Activated CD8-positive, alpha-beta T cell treated with anti-CD3 and anti-CD28 coated beads for 36 hours (primary cell): ENCODE measurements around the gene OR2K2. TPM values are rescaled to one million over a fixed set of nuclear protein-coding genes. Genes with fewer than 3 reads are reported as not detected.
"Not testable (repeated sequence)": the region's sequence is repeated elsewhere in the genome, so short reads cannot be mapped to it uniquely, and the experiment has no call there.

ENCODE experiments used
- ATAC-seq: fragments of 200-7000 bp; cut with Tn5 transposase; one replicate; pipeline ENCODE4 v1.10.0; 2021; ENCODE audit warnings: mild to moderate bottlenecking, moderate library complexity
- CTCF ChIA-PET: fragments of 350-600 bp; sonication (Branson Sonifier 250); formaldehyde crosslinking; loops from one replicate; lab custom pipeline; 2021; ENCODE audit warnings: antibody characterized with exemption; lab: Charles Lee
- POLR2A ChIA-PET: fragments of 350-600 bp; sonication (Branson Sonifier 250); formaldehyde crosslinking; loops from one replicate; lab custom pipeline; 2021; ENCODE audit warnings: antibody characterized with exemption; lab: Charles Lee
- DNase-seq: peaks from one replicate; pipeline ENCODE4 v3.0.0-alpha.2; 2020
- H3K27ac Mint-ChIP-seq: one replicate; pipeline ENCODE4 v1.8.0; 2021; ENCODE audit warnings: mild to moderate bottlenecking, mixed read lengths
- H3K27me3 Mint-ChIP-seq: one replicate; pipeline ENCODE4 v1.8.0; 2021; ENCODE audit warnings: mixed read lengths
- H3K36me3 Mint-ChIP-seq: one replicate; pipeline ENCODE4 v1.8.0; 2021; ENCODE audit warnings: low read depth, mixed read lengths
- H3K4me1 Mint-ChIP-seq: one replicate; pipeline ENCODE4 v1.8.0; 2021; ENCODE audit warnings: low read depth, mixed read lengths
- H3K4me3 Mint-ChIP-seq: one replicate; pipeline ENCODE4 v1.8.0; 2021; ENCODE audit warnings: mild to moderate bottlenecking, moderate library complexity, mixed read lengths
- H3K9me3 Mint-ChIP-seq: one replicate; pipeline ENCODE4 v1.8.0; 2021; ENCODE audit warnings: mixed read lengths
- intact Hi-C: fragments of 100-400 bp; cut with micrococcal nuclease; formaldehyde crosslinking; loops from one replicate; pipeline ENCODE4 v1.10.0; 2022
- total RNA-seq, 2 experiments: library from RNA; stranded (reverse); gene quantifications; one replicate each; pipeline ENCODE4 v1.2.3, GENCODE V29; 2021
- TF ChIP-seq, protein P1 (sequence below): fragments of 200-600 bp; IDR thresholded peaks from one replicate; pipeline ENCODE4 v1.8.0; 2022; ENCODE audit warnings: antibody characterized with exemption, mild to moderate bottlenecking

OR2K2 gene
- total RNA-seq, 2 experiments from 2014 or later = not detected

DNA sequence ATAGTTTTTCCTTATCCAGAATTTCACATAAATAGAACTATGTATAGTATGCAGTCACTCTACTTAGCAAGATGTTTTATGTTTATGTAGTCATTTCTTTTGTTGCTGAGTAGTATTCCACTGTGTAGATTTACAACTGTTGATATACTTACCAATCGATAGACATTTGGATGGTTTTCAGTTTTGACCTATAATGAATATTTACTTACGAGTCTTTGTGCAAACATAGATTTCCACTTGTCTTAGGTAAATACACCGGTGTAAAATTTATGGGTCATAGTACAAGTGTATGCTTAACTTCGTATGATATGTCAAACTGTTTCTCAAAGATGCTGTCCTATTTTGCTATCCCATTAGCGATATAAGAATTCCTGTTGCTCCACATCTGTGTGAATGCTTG lies 19.7 kb upstream of the OR2K2 start:
- no peaks in the 10 kb centered on the region for H3K36me3 Mint-ChIP-seq
- no peaks in the 10 kb centered on the region for H3K4me1 Mint-ChIP-seq
- peaks cover 6% of the 10 kb centered on the region for H3K9me3 Mint-ChIP-seq
- intact Hi-C loops = no loop called here
- peaks cover 6% of the 10 kb centered on the region for H3K27me3 Mint-ChIP-seq
- POLR2A ChIA-PET = no interaction called here
- TF ChIP-seq, protein P1, sequence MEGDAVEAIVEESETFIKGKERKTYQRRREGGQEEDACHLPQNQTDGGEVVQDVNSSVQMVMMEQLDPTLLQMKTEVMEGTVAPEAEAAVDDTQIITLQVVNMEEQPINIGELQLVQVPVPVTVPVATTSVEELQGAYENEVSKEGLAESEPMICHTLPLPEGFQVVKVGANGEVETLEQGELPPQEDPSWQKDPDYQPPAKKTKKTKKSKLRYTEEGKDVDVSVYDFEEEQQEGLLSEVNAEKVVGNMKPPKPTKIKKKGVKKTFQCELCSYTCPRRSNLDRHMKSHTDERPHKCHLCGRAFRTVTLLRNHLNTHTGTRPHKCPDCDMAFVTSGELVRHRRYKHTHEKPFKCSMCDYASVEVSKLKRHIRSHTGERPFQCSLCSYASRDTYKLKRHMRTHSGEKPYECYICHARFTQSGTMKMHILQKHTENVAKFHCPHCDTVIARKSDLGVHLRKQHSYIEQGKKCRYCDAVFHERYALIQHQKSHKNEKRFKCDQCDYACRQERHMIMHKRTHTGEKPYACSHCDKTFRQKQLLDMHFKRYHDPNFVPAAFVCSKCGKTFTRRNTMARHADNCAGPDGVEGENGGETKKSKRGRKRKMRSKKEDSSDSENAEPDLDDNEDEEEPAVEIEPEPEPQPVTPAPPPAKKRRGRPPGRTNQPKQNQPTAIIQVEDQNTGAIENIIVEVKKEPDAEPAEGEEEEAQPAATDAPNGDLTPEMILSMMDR = no peak
- DNase-seq (no peak), ATAC-seq (no peak)
- H3K4me3 Mint-ChIP-seq = no peak overlapping the region
- CTCF ChIA-PET = no interaction called here
- H3K27ac Mint-ChIP-seq = no peak overlapping the region

DNA sequence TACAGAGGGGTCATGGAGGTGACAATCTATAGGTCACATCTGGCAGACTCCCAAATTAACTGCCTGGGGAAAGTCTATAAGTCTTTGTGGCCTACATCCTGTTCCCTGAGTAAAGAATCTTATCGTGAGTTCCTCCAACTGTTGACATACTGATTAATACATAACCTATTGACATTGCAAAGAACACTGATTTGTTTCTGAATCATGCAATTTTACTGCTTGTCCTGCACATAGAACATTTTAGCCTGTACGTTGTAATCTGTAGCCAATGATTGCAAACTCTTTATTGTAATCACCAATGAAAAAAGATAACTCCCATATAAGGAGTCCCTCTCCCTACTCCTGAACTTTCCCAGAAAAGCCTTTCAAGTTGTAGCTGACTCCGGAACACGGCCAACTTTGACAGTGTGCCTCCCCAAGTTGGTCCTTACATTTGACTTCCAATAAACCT lies 18.8 kb upstream of the OR2K2 start:
- intact Hi-C loops = no loop called here
- TF ChIP-seq, protein P1 = no peak
- H3K27me3 Mint-ChIP-seq = peaks cover 6% of the 10 kb centered on the region
- no peaks in the 10 kb centered on the region for H3K36me3 Mint-ChIP-seq
- H3K9me3 Mint-ChIP-seq = peaks cover 6% of the 10 kb centered on the region
- ATAC-seq (no peak), DNase-seq (no peak)
- CTCF ChIA-PET = no interaction called here
- H3K27ac Mint-ChIP-seq = no peak overlapping the region
- POLR2A ChIA-PET = no interaction called here
- H3K4me3 Mint-ChIP-seq = no peak overlapping the region
- H3K4me1 Mint-ChIP-seq = no peaks in the 10 kb centered on the region

DNA sequence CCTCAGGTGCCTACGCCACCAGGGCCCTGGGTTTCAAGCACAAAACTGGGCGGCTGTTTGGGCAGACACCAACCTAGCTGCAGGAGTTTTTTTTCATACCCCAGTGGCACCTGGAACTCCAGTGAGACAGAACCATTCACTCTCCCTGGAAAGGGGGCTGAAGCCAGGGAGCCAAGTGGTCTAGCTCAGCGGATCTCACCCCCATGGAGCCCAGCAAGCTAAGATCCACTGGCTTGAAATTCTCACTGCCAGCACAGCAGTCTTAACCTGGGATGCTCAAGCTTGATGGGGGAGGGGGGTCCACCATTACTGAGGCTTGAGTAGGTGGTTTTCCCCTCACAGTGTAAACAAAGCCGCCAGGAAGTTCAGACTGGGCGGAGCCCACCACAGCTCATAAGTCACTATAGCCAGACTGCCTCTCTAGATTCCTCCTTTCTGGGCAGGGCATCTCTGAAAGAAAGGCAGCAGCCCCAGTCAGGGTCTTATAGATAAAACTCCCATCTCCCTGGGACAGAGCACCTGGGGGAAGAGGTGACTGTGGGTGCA lies 4.4 kb upstream of the OR2K2 start:
- H3K27me3 Mint-ChIP-seq = peaks cover 11% of the 10 kb centered on the region
- H3K4me1 Mint-ChIP-seq, POLR2A ChIA-PET, H3K4me3 Mint-ChIP-seq, H3K9me3 Mint-ChIP-seq, CTCF ChIA-PET, ATAC-seq, H3K27ac Mint-ChIP-seq, H3K36me3 Mint-ChIP-seq, intact Hi-C loops: not testable (repeated sequence)
- peak; percentile 8 for DNase-seq

DNA sequence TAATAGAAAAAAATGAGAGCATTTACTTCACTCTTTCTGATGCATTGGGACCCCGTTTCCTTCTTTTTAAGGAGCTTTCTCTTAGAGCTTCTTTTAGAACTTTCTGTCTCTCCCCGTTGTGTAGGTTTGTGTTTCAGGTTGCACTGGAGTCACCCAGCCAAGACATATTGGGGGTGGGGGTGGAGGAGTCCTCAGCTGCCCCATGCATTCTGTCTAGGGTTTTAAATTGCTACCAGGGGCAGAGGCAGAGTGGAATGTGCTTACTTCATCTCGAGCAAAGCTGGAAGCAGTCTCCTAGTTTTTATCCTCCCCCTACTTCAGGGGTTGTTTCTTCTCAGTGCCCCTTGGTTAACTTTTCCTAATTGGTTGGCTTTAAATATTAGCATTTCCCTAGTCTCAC lies 9.4 kb downstream of the OR2K2 start:
- TF ChIP-seq, protein P1 = no peak
- ChIA-PET CTCF (no interaction called here), POLR2A (no interaction called here)
- DNase-seq = no peak
- H3K9me3 Mint-ChIP-seq = peaks cover 2% of the 10 kb centered on the region
- no peaks in the 10 kb centered on the region for H3K36me3 Mint-ChIP-seq
- peaks cover 8% of the 10 kb centered on the region for H3K27me3 Mint-ChIP-seq
- no peak for ATAC-seq
- H3K4me3 Mint-ChIP-seq = no peak overlapping the region
- no peaks in the 10 kb centered on the region for H3K4me1 Mint-ChIP-seq
- intact Hi-C loops = no loop called here
- H3K27ac Mint-ChIP-seq = no peak overlapping the region

DNA sequence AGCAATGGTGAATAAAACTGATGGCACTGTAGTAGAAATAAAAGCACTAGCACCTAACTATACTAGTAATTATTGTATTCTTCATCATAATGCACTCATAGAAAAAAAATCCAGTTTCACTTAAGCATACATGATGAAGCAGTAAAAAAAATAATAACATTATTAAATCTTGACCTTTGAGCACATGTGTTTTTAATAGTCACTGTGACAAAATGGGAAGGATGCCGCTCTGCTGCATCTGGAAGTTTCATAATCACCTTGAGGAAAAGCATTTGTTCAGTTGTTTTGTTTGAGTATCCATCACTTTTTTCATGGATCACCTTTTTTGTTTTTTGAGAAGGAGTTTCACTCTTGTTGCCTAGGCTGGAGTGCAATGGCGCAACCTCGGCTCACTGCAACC lies 13.2 kb downstream of the OR2K2 start:
- Mint-ChIP-seq H3K9me3 (no peaks in the 10 kb centered on the region), H3K27ac (no peak overlapping the region), H3K27me3 (peaks cover 2% of the 10 kb centered on the region), H3K4me1 (no peaks in the 10 kb centered on the region), H3K4me3 (no peak overlapping the region), H3K36me3 (no peaks in the 10 kb centered on the region)
- ChIA-PET CTCF (no interaction called here), POLR2A (interaction anchor here (0.6 kb wide), 1 partner anchor 356 kb away, joined by 4 read pairs; no protein-coding TSS in a partner anchor)
- DNase-seq (no peak), ATAC-seq (no peak)
- intact Hi-C loops = no loop called here
- TF ChIP-seq, protein P1 = no peak
